Stimulated activated memory B cell treated with anti-CD40 and anti-IgM and Interleukin-4, amounts not matched to agents 10 μg/mL and 1 μg/mL and 100 μg/mL, for 72 hours (primary cell): Measurements from ENCODE around the gene GAS2L1.

Experiments used
- ATAC-seq: fragments of 150-1000 bp; cut with Tn5 transposase; 2 replicates; pipeline ENCODE4 v1.10.0; 2021
- H3K27ac Mint-ChIP-seq: one replicate; pipeline ENCODE4 v1.8.0; 2022; ENCODE audit warnings: mild to moderate bottlenecking, mixed read lengths
- H3K27me3 Mint-ChIP-seq: one replicate; pipeline ENCODE4 v1.8.0; 2022; ENCODE audit warnings: mixed read lengths
- H3K36me3 Mint-ChIP-seq: one replicate; pipeline ENCODE4 v1.8.0; 2022; ENCODE audit warnings: mixed read lengths
- H3K4me1 Mint-ChIP-seq: one replicate; pipeline ENCODE4 v1.8.0; 2022; ENCODE audit warnings: mixed read lengths
- H3K4me3 Mint-ChIP-seq: one replicate; pipeline ENCODE4 v1.8.0; 2022; ENCODE audit warnings: mild to moderate bottlenecking, moderate library complexity, mixed read lengths
- H3K9me3 Mint-ChIP-seq: one replicate; pipeline ENCODE4 v1.8.0; 2022; ENCODE audit warnings: mixed read lengths

GAS2L1 gene

DNA sequence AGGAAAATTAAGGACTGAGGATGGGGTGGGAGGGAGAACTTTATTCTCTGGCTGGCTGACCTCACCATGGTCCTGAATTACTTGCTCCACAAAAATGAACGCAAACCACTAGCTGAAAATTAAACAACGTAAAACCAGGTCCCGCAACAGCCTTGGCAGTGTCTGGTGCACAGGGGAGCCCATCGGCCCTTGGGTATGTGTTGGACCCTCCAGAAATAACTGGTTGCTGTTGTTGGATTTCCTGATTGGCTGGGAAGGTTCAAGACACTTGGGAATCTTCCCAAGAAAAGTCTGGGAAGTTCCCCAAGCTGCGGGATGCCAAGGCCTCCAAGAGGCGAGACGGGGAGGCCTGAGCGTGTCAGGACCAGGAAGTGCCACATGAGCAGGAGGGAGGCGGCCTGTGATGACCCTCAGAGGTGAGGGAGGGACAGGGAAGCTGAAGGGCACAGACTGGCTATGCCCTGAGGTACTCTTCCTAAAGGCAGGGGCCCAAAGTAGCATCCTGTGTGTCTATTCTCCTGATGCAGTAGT is 19.4 kb downstream of the GAS2L1 start:
- ATAC-seq: no peak
- Mint-ChIP-seq H3K4me1 (no peaks in the 10 kb centered on the region), H3K9me3 (no peaks in the 10 kb centered on the region), H3K27ac (no peak overlapping the region), H3K4me3 (no peak overlapping the region), H3K36me3 (peaks cover 38% of the 10 kb centered on the region), H3K27me3 (no peaks in the 10 kb centered on the region)

DNA sequence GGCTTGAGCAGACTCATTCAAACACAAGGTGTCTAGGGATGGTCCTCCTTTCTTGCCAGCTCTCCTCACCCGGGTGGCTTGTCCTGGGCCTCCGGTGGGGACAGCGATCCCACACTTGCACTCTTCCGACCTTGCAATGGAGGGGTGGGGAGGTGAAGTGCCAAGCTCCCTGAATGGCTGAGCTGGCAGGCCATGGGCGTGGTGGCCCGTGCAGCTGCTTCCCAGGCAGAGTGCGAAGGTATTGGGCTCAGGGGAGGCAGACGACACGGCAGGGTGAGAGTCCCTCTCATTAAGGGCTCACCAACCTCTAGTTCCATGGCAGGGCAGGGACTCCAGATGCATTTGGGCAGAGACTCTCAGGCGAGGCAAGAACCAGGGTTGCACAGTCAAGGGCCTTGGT is 20.0 kb downstream of the GAS2L1 start:
- Mint-ChIP-seq H3K9me3 (no peaks in the 10 kb centered on the region), H3K4me3 (no peak overlapping the region), H3K36me3 (peaks cover 45% of the 10 kb centered on the region), H3K4me1 (no peaks in the 10 kb centered on the region), H3K27ac (no peak overlapping the region), H3K27me3 (no peaks in the 10 kb centered on the region)
- no peak for ATAC-seq

DNA sequence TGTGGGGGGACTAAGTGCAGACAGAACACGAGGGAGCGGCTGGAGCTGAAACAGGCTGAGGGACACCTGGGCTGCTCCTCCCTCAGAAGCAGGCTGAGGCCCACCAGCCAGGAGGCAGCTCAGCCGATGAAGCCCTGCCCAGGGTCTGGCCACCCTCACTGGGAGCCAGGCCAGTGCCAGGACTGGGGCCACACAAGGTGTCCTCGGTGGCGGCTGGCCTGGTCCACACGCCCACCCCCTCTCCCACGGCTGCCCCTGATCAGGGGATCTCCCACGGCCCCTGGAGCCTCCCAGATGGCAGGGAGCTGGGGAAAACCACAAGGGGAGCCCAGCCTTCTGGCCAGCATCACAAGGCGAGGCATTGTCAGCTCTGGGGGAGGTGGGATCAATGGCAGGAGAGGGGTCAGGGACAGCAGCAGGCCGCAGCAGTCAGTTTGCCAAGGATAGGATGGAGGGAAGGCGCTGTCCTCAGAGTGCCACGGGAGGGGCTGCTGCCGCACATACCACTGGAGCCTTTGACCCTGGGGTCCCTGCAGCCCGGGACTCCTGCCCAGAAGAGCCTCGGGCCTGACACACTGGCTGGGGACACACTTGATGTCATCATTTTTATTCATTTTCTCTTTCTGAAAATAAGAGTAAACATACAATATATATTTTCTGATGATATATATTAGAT is 20.8 kb downstream of the GAS2L1 start:
- no peaks in the 10 kb centered on the region for H3K9me3 Mint-ChIP-seq

DNA sequence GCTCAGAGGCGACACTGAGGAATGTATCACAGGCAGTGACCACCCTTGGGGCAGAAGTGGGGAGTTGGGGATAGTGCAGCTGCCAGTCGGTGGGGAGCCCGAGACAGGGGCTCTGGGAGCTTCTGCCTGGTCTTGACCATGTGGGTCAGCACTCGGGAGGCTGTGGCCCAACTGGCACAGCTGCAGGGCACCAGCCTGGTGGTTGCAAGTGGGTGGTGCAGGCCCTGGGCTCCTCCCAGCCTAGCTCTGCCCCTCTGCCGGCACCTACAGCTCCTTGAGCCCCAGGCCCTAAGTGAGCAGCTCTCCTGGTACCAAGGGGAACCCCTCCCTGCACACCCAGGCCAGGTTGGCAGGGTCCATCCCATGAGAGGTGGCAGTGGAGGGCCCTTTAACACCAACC is 21.6 kb downstream of the GAS2L1 start:
- H3K36me3 Mint-ChIP-seq: peaks cover 56% of the 10 kb centered on the region
- H3K27ac Mint-ChIP-seq: no peak overlapping the region
- no peaks in the 10 kb centered on the region for H3K9me3 Mint-ChIP-seq
- no peaks in the 10 kb centered on the region for H3K4me1 Mint-ChIP-seq
- no peak overlapping the region for H3K4me3 Mint-ChIP-seq
- no peaks in the 10 kb centered on the region for H3K27me3 Mint-ChIP-seq
- ATAC-seq: peak; percentile 3

More for the DNA sequence above, 20.8 kb downstream of the GAS2L1 start:
- H3K27me3 Mint-ChIP-seq: no peaks in the 10 kb centered on the region
- no peak overlapping the region for H3K4me3 Mint-ChIP-seq
- no peaks in the 10 kb centered on the region for H3K4me1 Mint-ChIP-seq
- ATAC-seq: no peak
- H3K27ac Mint-ChIP-seq: no peak overlapping the region
- peaks cover 52% of the 10 kb centered on the region for H3K36me3 Mint-ChIP-seq

DNA sequence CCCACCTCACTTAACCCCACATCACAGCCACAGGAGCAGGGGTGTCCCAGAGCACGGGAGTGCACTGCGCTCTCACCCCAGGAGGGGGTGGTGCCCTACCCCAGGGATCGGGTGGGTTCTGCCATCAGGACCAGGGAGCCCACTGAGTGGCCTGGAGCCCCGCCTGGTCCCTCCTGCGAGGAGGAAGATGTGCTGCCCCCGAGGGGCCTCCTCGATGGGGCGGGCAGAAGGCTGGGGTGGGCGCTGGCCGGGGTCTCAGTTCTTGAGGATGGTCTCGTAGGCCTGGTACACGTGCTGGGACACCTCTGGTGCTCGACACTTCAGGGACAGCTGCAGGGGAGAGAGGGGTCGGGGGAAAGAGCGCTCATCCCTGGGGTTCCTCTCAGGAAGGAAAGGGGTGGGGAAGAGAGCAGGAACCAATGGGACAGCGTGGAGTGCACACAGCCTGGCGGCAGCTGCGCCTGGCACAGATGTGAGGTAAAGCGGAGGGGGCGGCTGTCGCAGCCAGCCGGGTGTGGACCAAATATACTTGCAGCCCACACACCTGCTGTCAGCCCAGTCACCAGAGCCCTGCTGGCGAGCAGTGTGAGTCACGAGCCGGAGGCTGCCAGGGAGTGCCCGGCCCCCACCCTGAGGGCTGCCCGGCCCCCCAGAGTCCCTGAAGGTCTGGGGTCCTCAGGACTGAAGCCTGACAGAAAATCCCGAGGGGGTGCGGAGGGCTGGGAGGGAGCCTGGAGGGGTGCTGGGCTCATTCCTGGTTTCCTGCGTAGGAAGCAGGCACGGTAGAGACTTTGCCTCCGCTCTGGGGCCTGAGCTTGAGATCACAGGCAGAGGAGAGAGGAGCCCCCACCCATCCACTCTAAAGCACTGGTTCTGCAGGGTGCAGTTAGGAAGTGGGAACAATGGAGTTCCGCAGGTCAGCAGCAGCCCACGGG is 22.4 kb downstream of the GAS2L1 start:
- Mint-ChIP-seq H3K9me3 (no peaks in the 10 kb centered on the region), H3K4me3 (no peak overlapping the region), H3K36me3 (peaks cover 63% of the 10 kb centered on the region), H3K27me3 (no peaks in the 10 kb centered on the region), H3K27ac (no peak overlapping the region), H3K4me1 (no peaks in the 10 kb centered on the region)
- peak; percentile 3 for ATAC-seq

DNA sequence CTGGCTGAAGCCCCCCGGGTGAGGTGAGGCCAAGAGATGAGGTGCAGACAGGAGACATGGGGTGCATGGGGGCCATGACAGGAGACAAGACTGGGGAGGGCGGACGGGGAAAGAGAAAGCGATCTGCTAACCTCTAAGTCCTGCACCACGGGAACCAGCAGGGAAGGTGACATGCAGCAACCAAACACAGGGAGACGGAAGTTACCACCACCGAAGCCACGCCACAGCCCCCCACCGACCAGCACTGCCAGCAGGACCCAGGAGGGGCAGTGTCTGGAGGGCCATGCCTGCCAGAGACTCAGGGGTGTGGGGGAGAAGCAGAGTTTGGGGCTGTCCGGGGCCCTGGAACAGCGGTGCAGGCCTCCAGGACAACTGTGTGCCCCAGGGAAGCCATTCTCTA is 23.1 kb downstream of the GAS2L1 start:
- no peaks in the 10 kb centered on the region for H3K4me1 Mint-ChIP-seq
- no peaks in the 10 kb centered on the region for H3K9me3 Mint-ChIP-seq
- no peaks in the 10 kb centered on the region for H3K27me3 Mint-ChIP-seq
- no peak for ATAC-seq
- no peak overlapping the region for H3K27ac Mint-ChIP-seq
- no peak overlapping the region for H3K4me3 Mint-ChIP-seq
- H3K36me3 Mint-ChIP-seq: peaks cover 68% of the 10 kb centered on the region

DNA sequence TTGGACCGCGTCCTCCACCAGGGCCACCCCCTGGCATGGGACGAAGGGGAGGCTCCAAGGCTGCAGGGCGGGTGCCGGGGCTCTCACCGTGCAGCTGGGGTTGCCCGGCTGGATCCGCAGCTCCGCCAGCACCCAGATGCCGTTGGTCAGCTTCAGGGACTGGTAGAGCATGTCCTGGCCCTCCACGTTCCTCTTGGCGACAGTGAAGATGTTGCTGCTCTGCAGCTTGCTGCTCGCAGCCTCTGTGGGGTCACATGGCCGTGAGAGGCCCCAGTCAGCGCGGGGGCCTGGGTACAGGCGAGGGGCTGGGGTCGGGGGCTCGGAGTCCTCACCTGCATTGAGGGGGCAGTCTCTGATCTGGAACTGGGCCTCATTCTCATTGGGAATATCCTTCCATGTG is 23.8 kb downstream of the GAS2L1 start:
- Mint-ChIP-seq H3K9me3 (no peaks in the 10 kb centered on the region), H3K27ac (no peak overlapping the region), H3K36me3 (peaks cover 75% of the 10 kb centered on the region)

DNA sequence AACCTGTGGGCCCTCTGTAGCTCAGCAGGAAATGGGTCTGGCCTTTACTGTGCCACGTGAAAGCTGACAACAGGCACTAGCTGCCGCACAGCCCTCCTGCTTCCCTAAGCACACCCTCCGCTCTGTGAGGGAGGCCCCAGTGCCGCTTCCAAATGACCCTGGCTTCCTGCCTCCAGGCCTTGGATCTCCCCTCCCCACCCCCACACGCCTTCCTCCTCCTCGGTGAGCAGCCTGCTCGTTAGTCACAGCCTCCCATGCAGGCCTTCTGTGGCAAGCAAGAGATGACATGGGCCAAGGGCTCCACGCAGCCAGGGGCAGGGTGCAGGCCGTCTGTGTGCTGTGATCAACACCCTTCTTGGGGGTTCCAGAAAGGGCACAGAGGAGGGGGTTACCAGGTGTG is 24.3 kb downstream of the GAS2L1 start:
- H3K27me3 Mint-ChIP-seq: no peaks in the 10 kb centered on the region
- no peak overlapping the region for H3K27ac Mint-ChIP-seq
- ATAC-seq: no peak
- H3K9me3 Mint-ChIP-seq: no peaks in the 10 kb centered on the region
- H3K4me3 Mint-ChIP-seq: no peak overlapping the region
- no peaks in the 10 kb centered on the region for H3K4me1 Mint-ChIP-seq
- H3K36me3 Mint-ChIP-seq: peaks cover 80% of the 10 kb centered on the region

More for the DNA sequence above, 23.8 kb downstream of the GAS2L1 start:
- ATAC-seq: no peak
- no peaks in the 10 kb centered on the region for H3K27me3 Mint-ChIP-seq
- H3K4me3 Mint-ChIP-seq: no peak overlapping the region
- H3K4me1 Mint-ChIP-seq: no peaks in the 10 kb centered on the region

DNA sequence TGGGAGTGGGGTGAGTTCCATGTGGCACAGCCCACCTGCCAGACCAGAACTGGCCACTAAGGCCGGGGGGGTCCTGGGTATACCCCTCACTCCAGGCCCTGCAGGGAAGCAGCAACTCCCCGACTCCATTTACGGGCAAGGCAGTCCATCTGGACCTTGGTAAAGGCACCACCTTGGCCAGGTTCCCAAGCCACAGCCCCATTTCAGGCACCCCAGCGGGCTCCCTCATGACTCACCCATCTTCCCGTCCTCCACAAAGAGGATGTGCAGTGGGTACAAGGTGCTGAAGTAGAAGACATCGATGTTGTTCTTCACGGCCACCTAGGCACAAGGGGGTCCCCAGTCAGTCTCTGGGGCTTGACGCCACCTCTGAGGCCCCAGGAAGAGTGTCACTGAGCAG is 24.8 kb downstream of the GAS2L1 start:
- Mint-ChIP-seq H3K27me3 (no peaks in the 10 kb centered on the region), H3K4me1 (no peaks in the 10 kb centered on the region), H3K4me3 (no peak overlapping the region), H3K27ac (no peak overlapping the region), H3K9me3 (no peaks in the 10 kb centered on the region), H3K36me3 (peaks cover 80% of the 10 kb centered on the region)
- ATAC-seq: no peak

DNA sequence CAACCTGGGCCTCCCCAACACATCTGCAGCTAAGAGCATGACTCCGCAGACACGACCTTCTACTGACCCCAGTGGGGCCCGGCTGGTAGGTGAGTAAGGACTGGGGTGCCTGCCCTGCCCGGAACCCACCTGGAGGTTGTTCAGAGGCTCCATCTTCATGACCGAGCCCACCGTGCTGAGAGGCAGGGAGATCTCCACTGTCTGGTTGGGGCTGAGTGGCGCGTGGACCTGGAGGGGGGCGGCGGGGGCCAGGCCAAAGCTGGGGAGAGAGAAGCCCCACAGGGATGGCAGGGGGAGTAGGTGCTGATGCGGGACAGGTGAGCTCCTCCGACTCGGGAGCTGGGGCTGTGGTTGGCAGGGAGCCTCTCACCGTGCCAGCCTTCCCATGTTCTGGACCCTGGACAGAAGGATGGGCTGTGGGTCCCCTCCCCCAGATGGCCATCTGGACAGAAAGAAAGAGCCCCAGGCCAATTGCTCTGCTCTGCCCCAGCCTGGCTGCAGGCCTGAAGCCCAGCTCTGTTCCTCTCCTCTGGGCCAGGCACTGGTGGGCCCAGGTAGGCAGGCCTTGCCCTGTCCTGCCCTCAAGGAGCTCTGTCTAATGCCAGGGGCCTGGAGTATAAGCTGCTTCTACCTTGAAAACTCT is 25.3 kb downstream of the GAS2L1 start:
- Mint-ChIP-seq H3K27me3 (no peaks in the 10 kb centered on the region), H3K9me3 (no peaks in the 10 kb centered on the region), H3K4me3 (no peak overlapping the region), H3K27ac (no peak overlapping the region), H3K36me3 (peaks cover 80% of the 10 kb centered on the region), H3K4me1 (no peaks in the 10 kb centered on the region)
- no peak for ATAC-seq

DNA sequence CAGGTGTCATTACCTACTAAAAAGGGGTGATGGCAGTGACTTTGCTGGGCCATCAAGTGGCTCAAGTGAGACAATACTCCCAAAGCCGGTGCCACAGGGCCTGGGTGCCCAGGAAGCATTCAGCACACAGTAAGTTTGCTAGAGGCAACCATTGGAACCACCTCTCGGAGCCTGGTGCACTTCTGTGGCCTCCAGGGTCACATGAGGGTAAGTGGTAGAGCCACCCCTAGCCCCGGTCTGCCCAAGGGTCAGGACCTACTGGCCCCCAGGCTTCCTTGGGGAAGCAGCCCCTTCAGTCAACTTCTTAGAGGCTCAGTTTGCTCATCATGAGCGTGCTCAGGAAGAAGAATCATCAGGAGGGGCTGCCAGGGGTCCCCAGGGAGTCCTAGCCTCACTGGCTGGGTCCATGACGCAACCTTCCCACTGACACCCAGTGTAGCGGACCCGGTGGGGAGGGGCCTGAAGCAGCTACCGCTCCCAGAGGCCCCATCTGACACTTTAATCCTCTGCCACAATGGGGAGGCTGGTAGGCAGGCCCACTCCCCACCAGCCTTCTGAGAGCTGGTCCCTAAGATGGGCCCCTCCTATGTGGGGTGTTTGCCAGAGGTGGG is 26.5 kb downstream of the GAS2L1 start:
- H3K27ac Mint-ChIP-seq: no peak overlapping the region
- peaks cover 82% of the 10 kb centered on the region for H3K36me3 Mint-ChIP-seq

DNA sequence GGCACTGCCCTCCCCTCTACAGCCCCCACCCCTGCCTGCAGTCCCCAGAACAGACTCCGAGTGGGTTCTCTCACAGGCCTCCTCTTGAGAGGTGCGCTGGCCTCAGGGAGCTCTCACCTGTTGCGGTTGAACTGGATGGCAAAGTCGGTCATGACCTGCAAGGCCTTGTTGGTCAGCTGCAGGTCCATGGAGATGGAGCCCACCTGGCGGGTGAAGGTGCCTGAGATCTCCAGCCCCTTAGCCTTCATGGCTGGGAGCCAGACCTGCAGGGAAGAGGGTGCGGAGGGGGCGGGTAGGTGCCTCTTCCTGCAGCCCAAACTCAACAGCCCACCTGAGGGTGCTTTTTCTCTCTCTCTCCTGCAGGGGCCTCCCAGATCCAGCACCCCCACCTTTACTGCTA is 27.7 kb downstream of the GAS2L1 start:
- no peak overlapping the region for H3K4me3 Mint-ChIP-seq
- no peak overlapping the region for H3K27ac Mint-ChIP-seq
- peaks cover 83% of the 10 kb centered on the region for H3K36me3 Mint-ChIP-seq
- no peak for ATAC-seq
- no peaks in the 10 kb centered on the region for H3K27me3 Mint-ChIP-seq
- no peaks in the 10 kb centered on the region for H3K9me3 Mint-ChIP-seq
- H3K4me1 Mint-ChIP-seq: no peaks in the 10 kb centered on the region

More for the DNA sequence above, 26.5 kb downstream of the GAS2L1 start:
- Mint-ChIP-seq H3K9me3 (no peaks in the 10 kb centered on the region), H3K4me3 (no peak overlapping the region), H3K27me3 (no peaks in the 10 kb centered on the region), H3K4me1 (no peaks in the 10 kb centered on the region)
- no peak for ATAC-seq

DNA sequence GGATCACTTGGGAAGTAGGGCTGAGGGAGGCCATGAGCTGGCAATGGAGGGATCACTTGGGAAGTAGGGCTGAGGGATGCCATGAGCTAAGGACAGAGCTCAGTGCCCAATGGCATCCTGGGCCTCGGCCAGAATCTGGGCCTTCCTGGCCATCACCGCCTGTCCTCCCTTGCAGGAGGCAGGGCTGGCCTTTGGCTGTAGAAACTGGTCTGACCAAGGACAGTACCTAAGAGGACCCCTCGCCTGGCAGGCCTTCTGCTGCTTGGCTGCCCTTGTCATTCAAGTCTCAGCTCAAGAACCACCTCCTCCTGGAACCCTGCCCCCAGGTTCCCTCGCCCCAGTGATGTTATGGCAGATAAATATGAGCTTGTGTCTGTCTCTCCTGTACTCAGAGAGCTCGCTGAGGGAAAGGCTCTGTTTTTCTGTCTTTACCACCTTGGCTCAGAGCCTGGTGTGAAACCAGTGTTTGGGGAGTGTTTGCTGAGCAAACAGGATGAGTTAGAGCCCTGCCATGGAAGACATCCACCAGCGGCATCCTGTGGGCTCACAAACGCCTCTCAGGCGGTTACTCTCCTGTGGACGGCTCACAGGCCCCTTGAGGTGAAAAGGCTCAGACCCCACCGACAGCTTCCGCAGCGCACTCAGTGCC is 28.4 kb downstream of the GAS2L1 start:
- H3K36me3 Mint-ChIP-seq: peaks cover 84% of the 10 kb centered on the region
- H3K4me3 Mint-ChIP-seq: no peak overlapping the region
- no peaks in the 10 kb centered on the region for H3K27me3 Mint-ChIP-seq
- H3K27ac Mint-ChIP-seq: no peak overlapping the region
- ATAC-seq: no peak
- no peaks in the 10 kb centered on the region for H3K4me1 Mint-ChIP-seq
- no peaks in the 10 kb centered on the region for H3K9me3 Mint-ChIP-seq

DNA sequence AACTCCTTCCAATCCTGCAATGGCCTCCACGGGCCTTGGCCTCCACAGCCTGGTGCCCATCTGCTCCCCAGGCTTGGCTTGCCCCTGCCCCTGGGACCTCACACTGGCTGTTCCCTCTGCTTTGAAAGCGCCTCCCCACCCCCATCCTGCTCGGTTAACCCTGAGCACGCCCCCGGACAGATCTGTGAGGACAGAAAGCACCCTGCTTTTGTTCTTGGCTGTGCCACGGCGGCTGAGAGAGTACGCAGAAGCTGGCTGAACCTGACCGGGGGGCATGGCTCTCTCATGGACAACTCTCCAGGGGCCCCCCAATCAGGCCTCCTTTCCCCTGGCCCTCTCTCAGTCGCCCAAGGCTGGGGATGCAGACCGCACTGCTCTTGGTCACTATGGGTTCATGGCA is 29.2 kb downstream of the GAS2L1 start:
- Mint-ChIP-seq H3K36me3 (peaks cover 89% of the 10 kb centered on the region), H3K9me3 (no peaks in the 10 kb centered on the region), H3K4me1 (no peaks in the 10 kb centered on the region), H3K4me3 (no peak overlapping the region), H3K27ac (peak overlapping the region; percentile 25), H3K27me3 (no peaks in the 10 kb centered on the region)
- ATAC-seq: no peak
